Mesenchymal stem cell (in vitro differentiated cells and primary cell): ENCODE results near the gene GABBR2.

Experiments
- DNase-seq: peaks from one replicate; pipeline ENCODE4 v3.0.0-alpha.2; 2013
- H2AFZ ChIP-seq: one replicate; pipeline ENCODE4 v1.6.1; 2013; ENCODE audit warnings: low read depth, mild to moderate bottlenecking, control low read depth, inconsistent platforms, low read length, moderate library complexity
- H2AK5ac ChIP-seq: 2 replicates; pipeline ENCODE4 v1.6.1; 2013; ENCODE audit warnings: low read length, moderate library complexity, mild to moderate bottlenecking, inconsistent platforms; ENCODE audit not compliant: severe bottlenecking
- H2BK120ac ChIP-seq: one replicate; pipeline ENCODE4 v1.6.1; 2013; ENCODE audit warnings: low read depth, mild to moderate bottlenecking, inconsistent platforms, low read length, moderate library complexity
- H2BK12ac ChIP-seq, 2 experiments: one replicate each; pipeline ENCODE4 v1.6.1; 2013; ENCODE audit warnings: inconsistent platforms in 2 of 2, low read length in 2 of 2, mild to moderate bottlenecking in 2 of 2, moderate library complexity in 2 of 2, control low read depth in 1 of 2
- H2BK15ac ChIP-seq: one replicate; pipeline ENCODE4 v1.6.1; 2013; ENCODE audit warnings: mild to moderate bottlenecking, low read depth, inconsistent platforms; ENCODE audit not compliant: poor library complexity, severe bottlenecking
- H2BK5ac ChIP-seq: 2 replicates; pipeline ENCODE4 v1.6.1; 2013; ENCODE audit warnings: low read depth, mild to moderate bottlenecking, low read length, control low read depth, inconsistent platforms; ENCODE audit not compliant: poor library complexity, severe bottlenecking
- H3K14ac ChIP-seq, 2 experiments: one replicate each; pipeline ENCODE4 v1.6.1; 2013; ENCODE audit warnings: inconsistent platforms in 2 of 2, low read length in 2 of 2, control low read depth in 1 of 2, mild to moderate bottlenecking in 1 of 2, moderate library complexity in 1 of 2
- H3K18ac ChIP-seq, 2 experiments: one replicate each; pipeline ENCODE4 v1.6.1; 2013; ENCODE audit warnings: inconsistent platforms in 2 of 2, low read length in 2 of 2, control low read depth in 1 of 2, low read depth in 1 of 2, mild to moderate bottlenecking in 1 of 2
- H3K23ac ChIP-seq, 2 experiments: one replicate each; pipeline ENCODE4 v1.6.1; 2013; ENCODE audit warnings: inconsistent platforms in 2 of 2, low read length in 2 of 2, mild to moderate bottlenecking in 2 of 2, moderate library complexity in 2 of 2, control low read depth in 1 of 2
- H3K27ac ChIP-seq: 2 replicates; pipeline ENCODE4 v1.5.1; 2013; ENCODE audit warnings: mild to moderate bottlenecking, moderate library complexity, low read length, control low read depth, inconsistent platforms; ENCODE audit not compliant: poor library complexity, severe bottlenecking
- H3K27me3 ChIP-seq, 2 experiments: 2 replicates each; pipeline versions ENCODE4 v1.6.1 to v1.7.0; 2013; ENCODE audit warnings: low read length in 2 of 2, mild to moderate bottlenecking in 2 of 2, moderate library complexity in 2 of 2, control low read depth in 1 of 2, inconsistent platforms in 1 of 2; ENCODE audit not compliant: control insufficient read depth in 1 of 2, insufficient read depth in 1 of 2
- H3K36me3 ChIP-seq, 2 experiments: 2 replicates each; pipeline versions ENCODE4 v1.6.1 to v1.7.0; 2013; ENCODE audit warnings: low read length in 2 of 2, control low read depth in 1 of 2, inconsistent platforms in 1 of 2, low read depth in 1 of 2, mild to moderate bottlenecking in 1 of 2; ENCODE audit not compliant: insufficient read depth in 2 of 2, control insufficient read depth in 1 of 2
- H3K4ac ChIP-seq, 2 experiments: one replicate each; pipeline ENCODE4 v1.6.1; 2013; ENCODE audit warnings: inconsistent platforms in 2 of 2, low read length in 2 of 2, mild to moderate bottlenecking in 2 of 2, moderate library complexity in 2 of 2, control low read depth in 1 of 2, low read depth in 1 of 2
- H3K4me1 ChIP-seq: 2 replicates; pipeline ENCODE4 v1.6.1; 2013; ENCODE audit warnings: low read depth, low read length, control low read depth; ENCODE audit not compliant: control insufficient read depth, insufficient read depth
- H3K4me2 ChIP-seq: 2 replicates; pipeline ENCODE4 v1.6.1; 2013; ENCODE audit warnings: low read length, mild to moderate bottlenecking, inconsistent platforms; ENCODE audit not compliant: poor library complexity, severe bottlenecking
- H3K4me3 ChIP-seq, 2 experiments: 2 replicates each; pipeline versions ENCODE4 v1.5.1 to v1.7.0; 2013; ENCODE audit warnings: low read length in 2 of 2, mild to moderate bottlenecking in 2 of 2, control low read depth in 1 of 2, low read depth in 1 of 2; ENCODE audit not compliant: insufficient read depth in 1 of 2
- H3K79me1 ChIP-seq: replicated peaks from 2 replicates; pipeline ENCODE4 v1.6.1; 2013; ENCODE audit warnings: mild to moderate bottlenecking, control low read depth, low read length, inconsistent platforms; ENCODE audit not compliant: poor library complexity, severe bottlenecking
- H3K9ac ChIP-seq: 2 replicates; pipeline ENCODE4 v1.7.0; 2013; ENCODE audit warnings: mild to moderate bottlenecking, low read length, moderate library complexity
- H3K9me3 ChIP-seq: 2 replicates; pipeline ENCODE4 v1.7.0; 2013; ENCODE audit warnings: mild to moderate bottlenecking, low read length; ENCODE audit not compliant: control insufficient read depth
- H4K8ac ChIP-seq: one replicate; pipeline ENCODE4 v1.6.1; 2013; ENCODE audit warnings: inconsistent platforms, mild to moderate bottlenecking, low read length, moderate library complexity
- H4K91ac ChIP-seq: one replicate; pipeline ENCODE4 v1.6.1; 2013; ENCODE audit warnings: mild to moderate bottlenecking, low read length, inconsistent platforms
- WGBS: methylation state at CpG from one replicate; pipeline ENCODE4 v1.1.7; 2013; ENCODE audit warnings: mixed read lengths; 5-methylcytosine and 5-hydroxymethylcytosine counted together

The GABBR2 gene

GRCh38 chr9:98615633-98616032 lies 93.1 kb downstream of the GABBR2 start:
- Histone ChIP-seq H3K18ac (no peak overlapping the region), H2AFZ (no peak overlapping the region), H3K36me3 (no peaks in the 10 kb centered on the region), H4K91ac (no peak overlapping the region), H3K14ac (no peak overlapping the region), H3K4ac (no peak overlapping the region), H3K9me3 (no peaks in the 10 kb centered on the region), H2BK12ac (no peak overlapping the region), H3K4me1 (no peaks in the 10 kb centered on the region), H2AK5ac (no peak overlapping the region), H3K9ac (no peak overlapping the region), H2BK15ac (no peak overlapping the region), H3K79me1 (no peaks in the 10 kb centered on the region), H2BK5ac (no peak overlapping the region), H3K27ac (no peak overlapping the region), H3K27me3 (peaks cover 33 to 53% of the 10 kb centered on the region in 2 experiments), H3K23ac (no peak overlapping the region), H3K4me3 (no peak overlapping the region), H2BK120ac (no peak overlapping the region), H3K4me2 (no peak overlapping the region), H4K8ac (no peak overlapping the region)
- no peak for DNase-seq
- WGBS = 69% methylated on average over 2 of the region's 2 CpGs

GRCh38 chr9:98614941-98615340 lies 93.8 kb downstream of the GABBR2 start:
- Histone ChIP-seq H3K79me1 (no peaks in the 10 kb centered on the region), H3K27me3 (peaks cover 33 to 49% of the 10 kb centered on the region in 2 experiments), H3K27ac (no peak overlapping the region), H2BK5ac (no peak overlapping the region), H3K9me3 (no peaks in the 10 kb centered on the region), H2BK12ac (no peak overlapping the region), H3K9ac (no peak overlapping the region), H3K23ac (no peak overlapping the region), H2BK15ac (no peak overlapping the region), H2BK120ac (no peak overlapping the region), H3K4me3 (no peak overlapping the region), H3K14ac (no peak overlapping the region), H2AK5ac (no peak overlapping the region), H3K18ac (no peak overlapping the region), H3K4ac (no peak overlapping the region), H3K36me3 (no peaks in the 10 kb centered on the region), H2AFZ (no peak overlapping the region), H4K91ac (no peak overlapping the region), H4K8ac (no peak overlapping the region), H3K4me2 (no peak overlapping the region), H3K4me1 (no peaks in the 10 kb centered on the region)
- 90% methylated on average over 2 of the region's 2 CpGs for WGBS
- no peak for DNase-seq

- H2BK5ac ChIP-seq = no peak overlapping the region
- H3K79me1 ChIP-seq = no peaks in the 10 kb centered on the region
- no peak overlapping the region for H3K27ac ChIP-seq
- H4K91ac ChIP-seq = no peak overlapping the region
- H3K27me3 ChIP-seq = peaks cover 24 to 34% of the 10 kb centered on the region in 2 experiments
- H3K4me3 ChIP-seq = no peak overlapping the region
- no peaks in the 10 kb centered on the region for H3K4me1 ChIP-seq
- no peak overlapping the region for H2BK120ac ChIP-seq
- no peak overlapping the region for H3K23ac ChIP-seq
- DNase-seq = no peak
- no peak overlapping the region for H2BK12ac ChIP-seq
- WGBS = 66% methylated on average over 4 of the region's 6 CpGs
- H3K9ac ChIP-seq = no peak overlapping the region
- no peak overlapping the region for H2AK5ac ChIP-seq
- no peak overlapping the region for H4K8ac ChIP-seq
- H3K4ac ChIP-seq = no peak overlapping the region
- no peaks in the 10 kb centered on the region for H3K36me3 ChIP-seq
- no peak overlapping the region for H3K4me2 ChIP-seq
- H2BK15ac ChIP-seq = no peak overlapping the region
- no peak overlapping the region for H2AFZ ChIP-seq
- no peak overlapping the region for H3K14ac ChIP-seq
- H3K18ac ChIP-seq = no peak overlapping the region
- H3K9me3 ChIP-seq = no peaks in the 10 kb centered on the region
Observed at GRCh38 chr9:98612061-98612752, 96.5 kb downstream of the GABBR2 start.

- H3K14ac ChIP-seq = no peak overlapping the region
- H2BK5ac ChIP-seq = no peak overlapping the region
- H3K9ac ChIP-seq = no peak overlapping the region
- H3K36me3 ChIP-seq = no peaks in the 10 kb centered on the region
- H3K18ac ChIP-seq = no peak overlapping the region
- no peak overlapping the region for H3K23ac ChIP-seq
- 83% methylated on average over 1 of the region's 2 CpGs for WGBS
- no peak overlapping the region for H4K91ac ChIP-seq
- no peak overlapping the region for H3K27ac ChIP-seq
- peaks cover 21 to 34% of the 10 kb centered on the region in 2 experiments for H3K27me3 ChIP-seq
- no peak overlapping the region for H2BK120ac ChIP-seq
- no peak overlapping the region for H3K4me2 ChIP-seq
- no peak for DNase-seq
- H3K9me3 ChIP-seq = no peaks in the 10 kb centered on the region
- no peak overlapping the region for H2BK15ac ChIP-seq
- H3K4ac ChIP-seq = no peak overlapping the region
- H2AFZ ChIP-seq = no peak overlapping the region
- H4K8ac ChIP-seq = no peak overlapping the region
- H2BK12ac ChIP-seq = no peak overlapping the region
- no peaks in the 10 kb centered on the region for H3K79me1 ChIP-seq
- H3K4me1 ChIP-seq = no peaks in the 10 kb centered on the region
- H3K4me3 ChIP-seq = no peak overlapping the region
- no peak overlapping the region for H2AK5ac ChIP-seq
Observed at GRCh38 chr9:98611319-98611718, 97.4 kb downstream of the GABBR2 start.
